ENCODE results near the gene ZNF507.
"Not testable (repeated sequence)": the region's sequence is repeated elsewhere in the genome, so short reads cannot be mapped to it uniquely, and the experiment has no call there.

ZNF507 gene

GRCh38 chr19:32423944-32424343 lies 78.5 kb downstream of the ZNF507 start:
- H3K4me3 ChIP-seq (ENCODE audit: low read depth, low read length); H3K27me3 ChIP-seq (ENCODE audit: control insufficient read depth, insufficient read depth, low read length); H3K9me3 ChIP-seq (ENCODE audit: control insufficient read depth, insufficient read depth, low read length); H3K36me3 ChIP-seq (ENCODE audit: control insufficient read depth, insufficient read depth, low read length); H3K9ac ChIP-seq (ENCODE audit: low read depth, low read length); H3K4me1 ChIP-seq (ENCODE audit: control insufficient read depth, insufficient read depth, low read length): not testable (repeated sequence)

GRCh38 chr19:32427536-32427935 lies 82.1 kb downstream of the ZNF507 start:
- Histone ChIP-seq H3K36me3 (ENCODE audit: control insufficient read depth, insufficient read depth, low read length) (no peaks in the 10 kb centered on the region), H3K9ac (ENCODE audit: low read depth, low read length) (no peak overlapping the region), H3K4me3 (ENCODE audit: low read depth, low read length) (no peak overlapping the region), H3K4me1 (ENCODE audit: control insufficient read depth, insufficient read depth, low read length) (no peaks in the 10 kb centered on the region), H3K9me3 (ENCODE audit: control insufficient read depth, insufficient read depth, low read length) (no peaks in the 10 kb centered on the region), H3K27me3 (ENCODE audit: control insufficient read depth, insufficient read depth, low read length) (no peaks in the 10 kb centered on the region)

- H3K27me3 ChIP-seq (ENCODE audit: control insufficient read depth, insufficient read depth, low read length), result no peaks in the 10 kb centered on the region
- H3K9me3 ChIP-seq (ENCODE audit: control insufficient read depth, insufficient read depth, low read length), result no peaks in the 10 kb centered on the region
- peaks cover 4% of the 10 kb centered on the region for H3K36me3 ChIP-seq (ENCODE audit: control insufficient read depth, insufficient read depth, low read length)
- no peak overlapping the region for H3K4me3 ChIP-seq (ENCODE audit: low read depth, low read length)
- no peaks in the 10 kb centered on the region for H3K4me1 ChIP-seq (ENCODE audit: control insufficient read depth, insufficient read depth, low read length)
- H3K9ac ChIP-seq (ENCODE audit: low read depth, low read length), result no peak overlapping the region
Observed at GRCh38 chr19:32436692-32437091, 91.3 kb downstream of the ZNF507 start.

GRCh38 chr19:32437096-32437495 lies 91.7 kb downstream of the ZNF507 start:
- no peak overlapping the region for H3K4me3 ChIP-seq (ENCODE audit: low read depth, low read length)
- H3K9me3 ChIP-seq (ENCODE audit: control insufficient read depth, insufficient read depth, low read length), result no peaks in the 10 kb centered on the region
- no peaks in the 10 kb centered on the region for H3K27me3 ChIP-seq (ENCODE audit: control insufficient read depth, insufficient read depth, low read length)
- H3K9ac ChIP-seq (ENCODE audit: low read depth, low read length), result no peak overlapping the region
- no peaks in the 10 kb centered on the region for H3K4me1 ChIP-seq (ENCODE audit: control insufficient read depth, insufficient read depth, low read length)
- H3K36me3 ChIP-seq (ENCODE audit: control insufficient read depth, insufficient read depth, low read length), result peaks cover 4% of the 10 kb centered on the region

All from iPS-15b (cell line).